ENCODE results near the gene UST.

Gene UST

DNA sequence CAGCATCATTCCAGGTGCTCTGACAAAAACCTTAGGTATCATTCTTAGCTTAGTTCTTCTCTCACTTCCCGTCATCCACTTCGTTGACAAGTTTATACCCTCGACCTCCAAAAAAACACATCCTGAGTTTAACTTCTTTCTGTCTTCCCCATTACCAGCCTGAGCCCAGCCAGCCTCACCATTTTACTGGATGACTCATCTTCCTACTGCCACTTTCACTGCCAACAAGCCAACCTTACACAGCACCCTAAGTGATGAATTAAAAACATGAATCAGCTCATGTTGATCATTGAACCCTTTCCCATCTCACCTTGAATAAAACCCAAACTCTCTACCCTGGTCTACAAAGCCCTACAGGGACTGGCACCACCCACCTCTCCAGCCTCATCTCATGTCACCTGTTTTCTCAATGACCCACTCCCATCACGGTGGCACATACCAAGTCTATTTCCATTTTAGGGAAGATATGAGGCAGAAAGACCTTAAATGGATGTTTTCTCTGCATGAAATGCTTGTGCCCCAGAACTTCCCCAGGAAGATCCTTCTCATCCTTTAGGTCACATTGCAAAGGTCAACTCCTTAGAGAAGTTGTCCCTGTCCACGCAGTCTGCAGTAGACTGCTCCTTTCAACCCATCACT, 9.9 kb upstream of the UST start:
- H3K9ac ChIP-seq = no peak overlapping the region

DNA sequence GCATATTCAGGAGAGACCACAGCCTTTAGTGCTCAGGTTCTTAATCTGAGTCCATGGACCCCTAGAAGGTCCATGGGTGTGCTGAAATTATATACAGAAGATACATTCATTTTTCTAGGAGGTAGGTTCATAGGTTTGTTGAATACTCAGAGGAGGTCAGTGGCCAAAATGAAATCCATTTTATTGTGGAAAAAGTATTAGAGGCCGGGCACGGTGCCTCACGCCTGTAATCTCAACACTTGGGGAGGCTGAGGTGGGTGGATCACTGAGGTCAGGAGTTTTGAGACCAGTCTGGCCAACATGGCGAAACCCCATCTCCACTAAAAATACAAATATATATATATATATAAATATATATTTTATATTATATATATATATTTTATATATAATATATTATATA, 9.0 kb upstream of the UST start:
- TF ChIP-seq, protein P1, sequence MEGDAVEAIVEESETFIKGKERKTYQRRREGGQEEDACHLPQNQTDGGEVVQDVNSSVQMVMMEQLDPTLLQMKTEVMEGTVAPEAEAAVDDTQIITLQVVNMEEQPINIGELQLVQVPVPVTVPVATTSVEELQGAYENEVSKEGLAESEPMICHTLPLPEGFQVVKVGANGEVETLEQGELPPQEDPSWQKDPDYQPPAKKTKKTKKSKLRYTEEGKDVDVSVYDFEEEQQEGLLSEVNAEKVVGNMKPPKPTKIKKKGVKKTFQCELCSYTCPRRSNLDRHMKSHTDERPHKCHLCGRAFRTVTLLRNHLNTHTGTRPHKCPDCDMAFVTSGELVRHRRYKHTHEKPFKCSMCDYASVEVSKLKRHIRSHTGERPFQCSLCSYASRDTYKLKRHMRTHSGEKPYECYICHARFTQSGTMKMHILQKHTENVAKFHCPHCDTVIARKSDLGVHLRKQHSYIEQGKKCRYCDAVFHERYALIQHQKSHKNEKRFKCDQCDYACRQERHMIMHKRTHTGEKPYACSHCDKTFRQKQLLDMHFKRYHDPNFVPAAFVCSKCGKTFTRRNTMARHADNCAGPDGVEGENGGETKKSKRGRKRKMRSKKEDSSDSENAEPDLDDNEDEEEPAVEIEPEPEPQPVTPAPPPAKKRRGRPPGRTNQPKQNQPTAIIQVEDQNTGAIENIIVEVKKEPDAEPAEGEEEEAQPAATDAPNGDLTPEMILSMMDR (conservative IDR thresholded peaks at IDR 0.05; ENCODE audit: low read depth, low read length) = no peak

More for the DNA sequence above, 9.9 kb upstream of the UST start:
- TF ChIP-seq, protein P1 (conservative IDR thresholded peaks at IDR 0.05; ENCODE audit: low read depth, low read length) = no peak
- H3K4me3 ChIP-seq (IDR thresholded peaks at IDR 0.05; ENCODE audit: insufficient read depth, low read depth, low read length) = no peak overlapping the region
- no peaks in the 10 kb centered on the region for H3K27me3 ChIP-seq (ENCODE audit: insufficient read depth, low read depth)
- H4K20me1 ChIP-seq (ENCODE audit: insufficient read depth) = no peaks in the 10 kb centered on the region
- no peaks in the 10 kb centered on the region for H3K36me3 ChIP-seq (ENCODE audit: insufficient read depth)
- H3K4me1 ChIP-seq (ENCODE audit: low read depth, poor library complexity, severe bottlenecking) = no peaks in the 10 kb centered on the region
- no peak overlapping the region for H2AFZ ChIP-seq (ENCODE audit: low read depth)
- H3K79me2 ChIP-seq (ENCODE audit: insufficient read depth, low read depth) = no peaks in the 10 kb centered on the region
- no peak overlapping the region for H3K4me2 ChIP-seq
- no peak overlapping the region for H3K27ac ChIP-seq

DNA sequence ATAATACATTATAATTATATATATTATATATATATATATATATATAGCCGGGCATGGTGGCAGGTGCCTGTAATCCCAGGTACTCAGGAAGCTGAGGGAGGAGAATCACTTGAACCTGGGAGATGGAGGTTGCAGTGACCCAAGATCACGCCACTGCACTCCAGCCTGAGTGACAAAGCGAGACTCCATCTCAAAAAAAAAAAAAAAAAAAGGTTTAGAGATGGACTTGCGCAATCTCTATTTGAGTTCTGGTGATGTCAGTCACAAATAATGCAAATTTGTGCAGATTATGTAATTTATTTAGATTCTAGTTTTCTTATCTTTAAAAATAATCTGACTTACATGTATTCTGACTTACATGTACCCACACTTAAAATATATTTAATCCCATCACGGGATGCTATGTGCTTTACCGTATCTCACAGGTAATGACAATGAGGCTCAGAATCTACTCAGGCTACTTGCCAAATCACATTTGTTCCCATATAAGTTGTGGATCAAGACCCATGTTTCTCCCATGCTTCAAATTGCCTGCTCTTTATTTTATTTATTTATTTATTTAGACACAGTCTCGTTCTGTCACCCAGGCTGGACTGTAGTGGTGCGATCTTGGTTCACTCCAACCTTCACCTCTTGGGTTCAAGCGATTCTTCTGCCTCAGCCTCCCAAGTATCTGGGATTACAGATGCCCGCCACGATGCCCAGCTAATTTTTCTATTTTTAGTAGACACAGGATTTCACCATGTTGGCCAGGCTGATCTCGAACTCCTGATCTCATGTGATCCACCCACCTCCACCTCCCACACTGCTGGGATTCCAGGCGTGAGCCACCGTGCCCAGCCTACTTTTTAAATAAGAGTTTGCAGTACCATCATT, 7.6 kb upstream of the UST start:
- Histone ChIP-seq H2AFZ (ENCODE audit: low read depth) (no peak overlapping the region), H3K36me3 (ENCODE audit: insufficient read depth) (no peaks in the 10 kb centered on the region), H3K4me1 (ENCODE audit: low read depth, poor library complexity, severe bottlenecking) (no peaks in the 10 kb centered on the region), H3K79me2 (ENCODE audit: insufficient read depth, low read depth) (no peaks in the 10 kb centered on the region), H4K20me1 (ENCODE audit: insufficient read depth) (no peaks in the 10 kb centered on the region), H3K9ac (no peak overlapping the region), H3K27ac (no peak overlapping the region), H3K4me3 (IDR thresholded peaks at IDR 0.05; ENCODE audit: insufficient read depth, low read depth, low read length) (no peak overlapping the region), H3K4me2 (no peak overlapping the region), H3K27me3 (ENCODE audit: insufficient read depth, low read depth) (no peaks in the 10 kb centered on the region)
- TF ChIP-seq, protein P1 (conservative IDR thresholded peaks at IDR 0.05; ENCODE audit: low read depth, low read length) = no peak

More for the DNA sequence above, 9.0 kb upstream of the UST start:
- H3K4me1 ChIP-seq (ENCODE audit: low read depth, poor library complexity, severe bottlenecking) = no peaks in the 10 kb centered on the region
- H3K36me3 ChIP-seq (ENCODE audit: insufficient read depth) = no peaks in the 10 kb centered on the region
- no peaks in the 10 kb centered on the region for H4K20me1 ChIP-seq (ENCODE audit: insufficient read depth)
- no peak overlapping the region for H3K4me3 ChIP-seq (IDR thresholded peaks at IDR 0.05; ENCODE audit: insufficient read depth, low read depth, low read length)
- no peak overlapping the region for H3K9ac ChIP-seq
- no peaks in the 10 kb centered on the region for H3K79me2 ChIP-seq (ENCODE audit: insufficient read depth, low read depth)
- no peak overlapping the region for H3K4me2 ChIP-seq
- no peak overlapping the region for H2AFZ ChIP-seq (ENCODE audit: low read depth)
- H3K27me3 ChIP-seq (ENCODE audit: insufficient read depth, low read depth) = no peaks in the 10 kb centered on the region
- H3K27ac ChIP-seq = no peak overlapping the region

DNA sequence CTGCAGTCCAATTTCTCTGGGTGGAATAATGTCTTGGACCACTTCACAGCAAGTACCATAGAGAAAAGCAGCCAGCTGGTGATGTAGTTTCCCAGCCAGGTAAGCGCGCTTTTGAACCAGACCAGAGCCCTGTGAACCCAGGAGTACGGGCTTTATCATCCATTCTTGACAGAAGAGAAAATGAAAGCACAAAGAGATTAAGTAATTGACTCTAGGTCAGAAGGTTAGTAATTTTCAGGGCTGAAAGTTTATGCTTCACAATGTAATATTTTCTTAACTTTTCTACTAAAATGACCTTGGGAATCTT, 7.1 kb upstream of the UST start:
- TF ChIP-seq, protein P1 (conservative IDR thresholded peaks at IDR 0.05; ENCODE audit: low read depth, low read length) = no peak
- Histone ChIP-seq H3K79me2 (ENCODE audit: insufficient read depth, low read depth) (no peaks in the 10 kb centered on the region), H3K27me3 (ENCODE audit: insufficient read depth, low read depth) (no peaks in the 10 kb centered on the region), H3K4me2 (no peak overlapping the region), H3K4me3 (IDR thresholded peaks at IDR 0.05; ENCODE audit: insufficient read depth, low read depth, low read length) (no peak overlapping the region), H2AFZ (ENCODE audit: low read depth) (no peak overlapping the region), H4K20me1 (ENCODE audit: insufficient read depth) (no peaks in the 10 kb centered on the region), H3K4me1 (ENCODE audit: low read depth, poor library complexity, severe bottlenecking) (no peaks in the 10 kb centered on the region), H3K36me3 (ENCODE audit: insufficient read depth) (no peaks in the 10 kb centered on the region), H3K27ac (no peak overlapping the region), H3K9ac (no peak overlapping the region)

All from KMS-11 (cell line).